Measurements from ENCODE around the gene CLCN7.
"Not testable (repeated sequence)": the region's sequence is repeated elsewhere in the genome, so short reads cannot be mapped to it uniquely, and the experiment has no call there.

Gene CLCN7

DNA sequence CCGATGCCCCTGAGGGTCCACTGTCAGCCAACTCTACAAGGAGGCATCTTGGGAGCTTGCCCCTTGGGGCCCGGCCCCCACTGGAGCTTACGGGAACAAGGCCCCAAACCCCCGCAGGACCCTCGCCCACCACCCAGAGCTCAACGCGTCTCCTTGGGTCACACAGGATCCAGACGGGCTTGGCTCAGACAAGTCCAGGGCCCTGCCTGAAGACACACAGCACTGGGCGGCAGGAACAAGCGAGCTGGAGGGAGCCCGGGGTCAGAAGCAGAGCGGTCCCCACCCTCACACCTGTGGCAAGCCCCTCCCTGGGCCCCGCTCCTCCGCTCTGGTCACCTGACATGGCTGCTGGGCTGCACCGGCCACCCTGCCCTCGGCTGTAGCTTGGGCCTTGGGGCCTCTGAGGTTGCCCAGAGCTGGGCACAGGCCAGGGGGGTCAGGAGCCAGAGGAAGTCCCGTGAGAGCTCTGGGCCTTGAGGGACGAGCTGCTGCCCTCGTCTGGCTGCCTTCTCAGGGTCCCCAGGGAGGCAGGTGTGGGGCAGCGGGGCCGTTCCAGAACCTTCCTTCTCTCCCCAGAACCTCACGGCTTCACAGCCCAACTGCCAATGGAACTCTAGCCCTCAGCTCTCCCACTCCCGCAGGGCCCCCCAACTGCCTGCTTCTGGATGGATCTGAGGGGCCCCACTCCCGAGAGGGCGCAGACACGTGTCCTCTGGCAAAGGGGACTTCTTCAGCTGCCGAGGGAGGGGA, 30.7 kb downstream of the CLCN7 start, which contains the start of gene CCDC154:
Gene CCDC154, minus strand, starts transcription at position 577 of the 750 bp plus-strand sequence. Its CDS starts 234 bp downstream, at position 343.
- DNase-seq, result no peak

DNA sequence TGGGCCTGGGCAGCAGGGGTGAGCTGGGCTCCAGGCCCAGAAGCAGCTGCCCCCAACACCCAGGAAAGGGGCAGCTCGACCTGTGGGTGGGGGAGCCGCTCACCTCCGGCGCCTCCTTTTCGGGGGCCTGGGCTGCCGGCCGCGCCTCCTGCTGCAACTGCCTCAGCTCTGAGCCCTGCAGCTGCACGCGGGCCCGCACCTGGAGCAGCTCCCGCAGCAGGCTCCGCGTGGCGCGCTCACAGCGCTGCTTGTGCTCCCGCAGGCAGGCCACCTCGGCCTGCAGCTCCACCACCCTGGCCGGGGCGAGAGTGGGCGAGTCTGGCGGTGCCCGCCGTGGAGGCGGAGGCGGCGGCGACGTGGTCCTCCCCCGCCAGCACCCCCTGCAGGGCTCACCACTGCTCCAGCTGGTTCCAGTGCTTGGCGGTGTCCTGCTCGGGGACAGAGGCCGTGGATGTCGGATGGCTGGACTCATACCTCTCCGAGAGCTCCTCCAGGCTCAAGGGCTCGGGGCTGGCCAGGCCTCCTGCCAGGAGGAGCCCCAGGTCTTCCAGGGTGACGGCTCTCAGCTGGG, 31.3 kb downstream of the CLCN7 start:
- no peak for DNase-seq

DNA sequence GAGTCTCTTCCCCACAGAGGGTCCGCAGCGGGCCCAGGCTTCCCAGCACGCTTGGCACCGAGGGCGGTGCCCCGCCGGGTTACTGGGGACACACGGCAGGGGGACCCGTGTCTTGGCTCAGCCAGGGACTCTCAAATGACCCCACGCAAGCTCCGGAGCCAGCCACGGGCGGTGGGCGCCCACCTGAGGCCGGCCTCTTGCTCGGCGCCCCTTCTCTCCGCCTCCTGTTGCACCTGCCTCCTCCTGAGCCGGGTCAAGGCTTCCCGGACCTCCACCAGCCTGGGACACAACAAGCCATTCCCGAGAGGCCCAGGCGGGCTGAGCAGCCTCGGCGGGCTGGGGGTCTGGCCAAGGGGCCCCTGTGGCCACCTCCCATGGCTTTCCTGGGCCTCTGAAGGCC, 32.1 kb downstream of the CLCN7 start:
- DNase-seq, result no peak

DNA sequence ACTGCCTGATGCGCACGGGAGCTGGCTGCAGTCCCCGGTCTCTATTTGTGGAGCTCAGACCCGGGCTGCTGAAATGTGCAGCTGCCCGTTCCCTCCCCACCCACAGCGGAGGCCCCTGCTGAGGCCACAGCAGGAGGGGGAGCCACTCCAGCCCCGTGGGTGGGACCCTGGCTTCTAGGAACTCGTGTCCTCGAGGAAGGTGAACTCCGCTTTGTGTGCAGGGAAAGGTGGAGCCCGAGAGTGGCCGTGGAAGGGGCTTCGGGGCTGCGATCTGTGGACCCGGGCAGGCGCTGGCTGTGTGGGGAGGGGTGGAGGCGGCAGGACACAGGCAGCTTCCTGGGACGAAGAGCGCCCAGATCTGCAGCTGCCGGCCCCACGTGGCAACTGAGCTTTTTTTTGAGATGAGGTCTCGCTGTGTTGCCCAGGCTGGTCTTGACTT, 33.4 kb downstream of the CLCN7 start:
- no peak for DNase-seq

DNA sequence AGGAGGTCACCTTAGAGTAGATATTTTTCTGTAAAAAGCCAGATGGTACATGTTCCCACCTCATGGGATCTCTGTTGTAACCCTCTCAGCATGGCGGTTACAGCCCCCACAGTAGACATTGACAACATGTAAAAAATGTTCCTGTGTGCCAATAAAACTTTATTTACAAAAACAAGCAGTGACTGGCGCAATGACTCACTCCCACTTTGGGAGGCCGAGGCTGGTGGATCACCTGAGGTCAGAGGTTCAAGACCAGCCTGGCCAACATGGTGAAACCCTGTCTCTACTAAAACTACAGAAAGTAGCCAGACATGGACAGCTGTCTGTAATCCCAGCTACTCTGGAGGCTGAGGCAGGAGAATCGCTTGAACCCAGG, 35.1 kb downstream of the CLCN7 start:
- not testable (repeated sequence) for DNase-seq

DNA sequence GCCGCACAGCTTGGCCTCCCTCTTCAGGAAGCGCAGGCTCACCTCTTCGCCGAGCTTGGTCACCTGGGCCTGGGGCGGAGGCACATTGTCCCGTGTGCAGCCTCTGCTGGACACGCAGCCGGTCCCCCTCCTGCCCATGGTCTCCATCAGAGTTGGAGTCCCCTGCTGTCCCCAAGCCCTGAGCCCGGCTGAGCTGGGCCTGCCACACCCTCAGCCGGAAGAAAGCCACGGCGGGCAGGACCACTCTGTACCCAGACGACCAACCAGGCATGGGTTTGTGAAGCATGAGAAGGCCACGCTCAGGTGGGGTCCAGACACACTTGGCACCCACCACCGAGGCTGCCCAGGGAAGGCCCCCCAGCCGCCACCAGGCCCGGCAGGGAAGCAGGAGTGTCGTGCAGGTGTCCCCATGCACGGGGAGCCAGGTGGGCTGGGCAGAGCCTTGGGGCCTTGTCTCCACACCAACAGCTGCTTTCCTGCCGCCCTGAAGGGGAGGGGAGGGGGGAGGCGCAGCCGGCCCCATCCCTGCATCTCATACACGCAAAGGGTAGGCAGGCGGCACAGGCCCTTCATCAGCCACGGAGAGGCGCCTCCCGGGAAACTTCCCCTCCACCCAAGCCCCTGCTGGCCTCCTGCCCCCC, 35.6 kb downstream of the CLCN7 start:
- DNase-seq, result no peak

DNA sequence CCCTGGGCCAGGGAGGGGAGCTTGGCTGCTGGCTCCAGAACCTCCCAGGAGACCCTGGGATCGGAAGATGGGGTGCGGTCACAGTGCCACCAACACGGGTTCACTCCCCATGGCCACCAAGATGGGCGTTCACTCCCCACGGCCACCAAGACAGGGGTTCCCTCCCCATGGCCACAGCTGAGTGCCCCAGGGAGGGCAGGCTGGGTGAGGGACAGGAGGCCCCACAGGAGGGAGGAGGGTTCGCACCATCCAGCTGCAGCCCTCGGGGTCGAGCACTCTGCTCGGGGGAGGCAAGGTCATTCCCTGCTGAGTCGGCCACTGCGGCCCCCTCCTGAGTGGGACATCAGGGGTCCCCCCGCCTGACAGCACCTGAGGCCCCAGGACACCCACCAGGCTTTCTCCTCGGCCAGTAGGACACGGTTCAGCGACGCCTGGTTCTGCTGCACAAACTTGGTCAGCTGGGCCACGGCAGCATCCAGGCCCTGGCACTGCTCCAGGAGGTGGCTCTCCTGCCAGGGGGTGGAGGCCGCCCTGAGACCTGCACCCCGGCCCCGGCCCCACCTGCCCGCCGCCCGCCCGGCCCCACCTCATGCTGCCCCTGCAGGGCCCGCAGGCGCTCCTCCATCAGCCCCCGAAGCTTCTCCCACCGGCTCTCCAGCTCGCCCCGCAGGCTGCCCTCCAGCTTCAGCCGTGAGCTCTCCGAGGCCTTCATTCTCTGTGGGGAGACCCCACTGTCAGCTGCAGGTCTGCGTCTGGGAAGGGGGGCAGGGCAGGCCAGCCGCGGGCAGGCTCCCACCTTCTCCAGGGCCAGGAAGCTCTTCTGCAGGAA, 36.4 kb downstream of the CLCN7 start:
- no peak for DNase-seq

DNA sequence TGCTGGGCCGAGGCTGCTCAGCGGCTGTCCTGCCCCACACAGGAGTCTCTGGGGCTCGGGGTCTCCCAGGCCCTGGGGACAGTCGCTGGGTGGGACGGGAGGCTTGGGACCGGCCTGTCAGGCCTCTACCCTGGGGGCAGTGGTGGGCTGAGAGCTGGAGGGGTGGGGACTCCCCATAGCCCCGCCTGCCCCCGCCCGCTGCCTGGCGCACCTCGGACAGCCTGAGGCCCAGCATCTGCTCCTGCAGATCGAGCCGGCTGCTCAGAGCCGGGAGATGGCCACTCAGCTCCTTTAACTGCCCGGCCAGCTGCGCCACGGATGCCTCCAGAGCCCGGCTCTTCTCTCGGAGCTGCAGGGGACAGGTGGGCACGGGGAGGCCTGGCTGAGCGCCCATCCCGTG, 37.2 kb downstream of the CLCN7 start:
- DNase-seq, result no peak

DNA sequence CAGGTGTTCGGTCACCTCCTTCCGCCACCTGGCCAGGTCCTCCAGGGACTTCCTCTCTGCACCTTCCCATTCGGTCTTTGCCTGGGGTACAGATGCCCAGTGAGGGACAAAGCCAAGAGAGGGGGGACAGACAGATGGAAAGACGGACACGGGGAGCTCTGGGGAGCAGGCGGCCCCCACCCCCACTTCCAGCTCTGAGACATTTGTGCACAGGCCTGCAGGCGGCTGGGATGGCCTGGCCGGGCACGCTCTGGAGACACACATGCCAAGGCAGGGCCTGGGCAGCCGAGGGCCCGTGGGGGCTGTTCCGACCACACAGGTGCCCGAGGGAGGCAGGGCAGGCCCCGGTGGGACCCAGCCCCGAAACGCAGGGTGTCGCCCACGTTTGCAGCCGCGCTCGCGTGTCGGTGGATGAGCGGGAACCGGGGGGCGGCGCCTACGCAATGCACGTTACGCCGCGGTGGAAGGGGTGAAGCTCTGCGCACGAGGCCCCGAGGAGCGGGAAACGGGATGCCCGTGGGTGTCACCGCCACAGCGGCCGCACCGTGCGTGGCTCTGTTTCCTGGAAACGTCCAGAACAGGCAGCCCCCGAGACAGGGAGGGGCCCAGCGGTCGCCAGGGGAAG, 38.0 kb downstream of the CLCN7 start:
- no peak for DNase-seq

DNA sequence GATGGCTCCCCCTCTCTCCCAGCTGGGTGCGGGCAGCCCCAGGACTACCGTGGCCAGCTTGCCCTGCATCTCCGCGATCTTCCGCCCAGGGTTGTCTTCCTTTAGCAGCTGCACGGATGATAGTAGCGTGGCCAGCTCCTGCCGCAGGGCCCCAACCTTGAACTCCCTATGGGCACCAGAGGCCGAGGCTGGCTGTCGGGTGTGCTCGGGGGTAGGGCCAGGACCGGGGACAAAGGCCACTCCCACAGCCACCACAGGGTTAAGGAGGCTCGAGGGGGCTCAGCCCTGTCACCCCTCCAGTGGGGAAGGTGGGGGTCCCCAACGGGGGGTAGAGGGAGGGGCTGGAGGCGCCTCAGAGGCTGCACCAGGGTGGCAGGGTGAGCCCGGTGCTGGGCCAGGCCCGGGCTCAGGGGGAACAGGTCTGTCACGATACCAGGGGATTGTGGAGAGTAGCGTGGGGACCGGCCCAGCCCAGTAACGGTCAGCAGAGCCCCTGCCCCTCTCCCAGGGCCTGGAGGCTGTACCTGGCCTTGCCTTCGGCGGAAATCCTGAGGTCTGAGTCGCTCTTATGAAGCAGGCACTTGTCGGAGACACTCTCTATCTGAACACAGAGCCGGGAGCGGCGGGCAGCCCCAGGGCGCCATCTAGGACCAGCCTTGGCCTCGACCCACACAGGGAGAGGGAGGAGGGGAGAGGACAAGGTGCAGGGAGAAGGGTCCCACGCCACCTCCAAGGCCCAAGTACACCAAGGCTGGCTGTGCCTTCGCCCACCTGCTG, 38.7 kb downstream of the CLCN7 start:
- DNase-seq, result no peak

DNA sequence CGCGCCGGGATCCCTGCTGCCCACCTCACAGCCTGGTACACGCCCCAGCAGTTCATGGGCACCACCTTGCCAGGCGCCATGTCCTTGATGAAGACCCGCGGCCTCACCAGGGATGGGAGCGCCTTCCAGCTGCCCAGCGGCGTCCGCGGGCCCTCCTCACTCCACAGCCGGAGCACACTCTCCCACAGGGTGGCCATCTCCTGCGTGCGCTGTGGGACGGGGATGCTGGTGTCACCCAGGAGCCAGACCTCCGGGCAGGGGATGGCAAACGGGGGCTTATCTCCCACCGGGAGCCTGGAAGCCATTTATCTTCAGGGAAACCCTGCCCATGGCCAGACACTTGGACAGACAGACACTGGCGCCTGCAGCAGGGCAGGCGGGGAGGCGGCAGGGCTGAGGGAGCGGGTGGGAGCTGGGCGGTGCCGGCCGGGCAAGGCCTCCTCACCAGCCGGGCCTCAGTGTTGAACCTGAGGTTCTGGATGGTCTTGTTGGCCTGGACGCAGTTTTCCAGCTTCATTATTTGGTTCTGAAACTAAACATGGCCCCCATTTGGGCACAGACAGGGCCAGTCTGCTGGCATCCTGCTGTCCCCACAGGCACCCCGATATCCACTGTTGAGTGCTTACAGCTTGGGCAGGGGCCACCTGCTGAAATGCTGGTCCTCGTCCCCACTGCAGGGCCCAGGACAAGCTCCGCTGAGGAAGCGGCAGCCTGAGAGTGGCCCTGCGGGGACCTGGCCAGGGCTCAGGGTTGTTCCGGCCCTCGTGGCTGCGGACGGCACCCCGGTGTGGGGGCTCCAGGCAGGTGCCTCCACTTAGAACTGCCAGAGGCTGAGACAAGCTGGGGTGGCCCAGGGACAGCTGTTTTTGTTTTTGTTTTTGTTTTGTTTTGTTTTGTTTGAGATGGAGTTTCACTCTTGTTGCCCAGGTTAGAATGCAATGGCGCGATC, 39.9 kb downstream of the CLCN7 start:
- no peak for DNase-seq

DNA sequence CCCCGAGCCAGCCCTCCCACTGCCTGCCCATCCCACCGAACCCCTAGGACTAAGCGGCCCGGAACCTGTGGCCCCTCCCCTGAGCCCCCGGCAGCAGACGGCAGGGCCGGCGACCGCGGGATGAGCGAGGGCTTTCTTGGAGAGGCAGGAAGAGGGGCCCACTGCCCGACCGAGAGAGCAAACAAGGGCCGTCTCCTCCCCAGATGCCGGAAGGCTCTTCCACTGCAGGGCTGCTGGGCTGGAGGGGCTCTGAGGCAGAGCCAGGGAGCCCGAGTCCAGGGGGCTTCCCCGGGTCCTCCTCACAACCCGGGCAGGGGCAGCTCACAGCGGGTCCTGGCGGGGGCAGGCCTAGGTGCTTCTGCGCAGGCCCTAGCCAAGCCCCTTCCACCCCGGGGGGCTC, 41.1 kb downstream of the CLCN7 start:
- DNase-seq, result no peak

DNA sequence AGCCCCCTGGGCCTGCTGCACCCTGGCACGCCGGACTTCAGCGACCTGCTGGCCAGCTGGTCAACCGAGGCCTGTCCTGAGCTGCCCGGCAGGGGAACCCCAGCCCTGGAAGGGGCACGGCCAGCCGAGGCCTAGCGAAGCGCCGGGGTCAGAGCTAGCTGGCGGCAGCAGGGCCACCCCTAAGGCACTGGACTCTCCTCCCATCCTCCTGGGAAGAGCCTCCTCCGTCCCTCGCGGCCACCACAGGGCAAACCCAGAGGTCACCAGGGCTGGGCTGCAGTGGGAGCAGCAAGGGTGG, 41.6 kb downstream of the CLCN7 start:
- DNase-seq, result no peak

DNA sequence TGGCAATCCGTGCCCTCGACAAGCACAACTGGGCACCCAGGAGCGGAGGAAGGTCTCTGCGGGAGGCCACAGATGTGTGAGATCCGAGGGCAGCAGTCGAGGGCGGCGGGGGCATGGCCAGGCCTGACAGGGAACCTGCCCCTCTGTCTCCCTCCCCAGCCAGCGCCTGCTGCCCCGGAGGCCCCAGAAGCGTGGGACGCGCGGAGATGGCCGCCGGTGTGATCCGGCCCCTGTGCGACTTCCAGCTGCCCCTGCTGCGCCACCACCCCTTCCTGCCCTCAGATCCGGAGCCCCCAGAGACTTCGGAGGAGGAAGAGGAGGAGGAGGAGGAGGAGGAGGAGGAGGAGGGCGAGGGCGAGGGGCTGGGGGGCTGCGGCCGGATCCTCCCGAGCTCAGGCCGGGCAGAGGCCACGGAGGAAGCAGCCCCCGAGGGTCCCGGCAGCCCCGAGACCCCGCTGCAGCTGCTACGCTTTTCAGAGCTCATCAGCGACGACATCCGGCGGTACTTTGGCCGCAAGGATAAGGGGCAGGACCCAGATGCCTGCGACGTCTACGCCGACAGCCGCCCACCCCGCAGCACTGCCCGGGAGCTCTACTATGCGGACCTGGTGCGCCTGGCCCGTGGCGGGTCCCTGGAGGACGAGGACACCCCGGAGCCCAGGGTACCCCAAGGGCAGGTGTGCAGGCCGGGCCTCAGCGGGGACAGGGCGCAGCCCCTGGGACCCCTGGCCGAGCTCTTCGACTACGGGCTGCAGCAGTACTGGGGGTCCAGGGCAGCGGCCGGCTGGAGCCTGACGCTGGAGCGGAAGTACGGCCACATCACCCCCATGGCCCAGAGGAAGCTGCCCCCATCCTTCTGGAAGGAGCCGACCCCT, 42.2 kb downstream of the CLCN7 start:
- no peak for DNase-seq

DNA sequence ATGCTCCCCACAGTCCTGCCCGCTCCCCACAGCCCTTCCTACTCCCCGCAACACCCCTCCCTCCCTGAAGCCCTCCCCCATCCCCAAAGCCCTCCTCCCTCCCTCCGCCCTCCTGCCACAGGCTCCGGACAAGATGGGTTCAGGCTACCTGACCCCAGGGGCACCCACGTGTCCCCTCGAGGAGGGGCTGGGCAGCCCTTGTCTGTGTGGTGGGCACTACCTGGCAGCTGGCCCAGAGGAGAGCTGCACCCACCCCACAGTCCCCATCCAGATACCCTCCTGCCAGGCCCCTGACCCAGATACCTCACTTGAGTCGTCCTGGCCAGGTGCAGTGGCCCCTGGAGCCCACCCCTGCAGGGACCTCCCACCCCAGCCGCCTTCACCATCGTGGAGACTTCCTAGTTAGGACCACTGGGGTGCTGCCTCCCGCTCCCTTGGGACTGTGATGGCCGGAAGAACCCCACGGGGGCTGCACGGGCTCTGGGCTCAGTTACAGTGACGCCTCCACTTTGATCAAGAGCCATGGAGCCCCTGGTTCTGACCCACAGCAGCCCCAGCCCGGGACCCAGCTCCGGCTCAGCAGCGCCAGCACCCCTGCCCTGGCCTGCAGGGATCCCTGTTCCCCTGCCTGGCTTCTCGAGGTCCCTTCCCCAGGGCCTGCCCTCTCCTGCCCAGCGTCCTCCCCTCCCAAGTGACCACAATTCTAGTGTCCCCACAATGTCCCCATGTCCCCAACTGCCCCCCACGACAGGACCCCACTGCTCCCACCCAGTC, 43.1 kb downstream of the CLCN7 start:
- no peak for DNase-seq

DNA sequence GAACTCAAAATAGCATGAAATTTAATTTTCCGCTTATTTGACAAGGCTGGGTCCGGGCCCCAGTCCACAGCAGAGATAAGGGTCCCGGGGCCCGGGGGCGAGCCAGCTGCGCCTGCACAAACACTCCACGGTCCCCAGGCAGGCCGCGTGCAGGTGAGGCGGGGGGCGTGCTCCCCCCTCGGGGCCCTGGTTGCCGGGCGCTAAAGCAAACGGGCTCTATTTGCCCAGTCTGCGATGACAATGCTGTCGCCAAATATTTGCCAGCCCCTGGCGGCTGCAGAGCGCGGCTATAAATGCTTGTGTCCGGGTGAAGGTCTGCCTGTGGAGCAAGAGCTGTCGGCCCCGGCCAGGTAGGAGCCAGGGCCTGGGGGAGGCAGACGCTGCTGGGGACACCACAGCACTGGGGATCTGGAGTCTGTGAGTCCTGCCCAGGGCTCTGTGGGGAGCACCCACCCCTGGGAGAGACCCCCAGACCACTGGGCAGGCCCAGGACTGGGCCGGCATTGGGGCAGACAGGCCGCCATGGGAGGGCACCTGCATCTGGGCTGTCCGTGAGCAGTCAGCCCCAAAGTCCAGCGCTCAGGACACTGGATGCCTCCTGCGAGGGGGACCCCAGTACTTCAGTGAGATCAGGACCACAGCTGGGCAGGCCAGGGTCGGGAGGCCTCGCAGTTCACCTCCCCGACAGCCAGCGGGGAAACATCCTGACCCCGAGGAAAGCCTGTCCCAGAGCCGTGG, 43.9 kb downstream of the CLCN7 start, which contains the start of gene PERCC1:
Gene PERCC1, plus strand, starts transcription at position 320 of the 738 bp plus-strand sequence. CDS start 1,516 bp downstream, outside the sequence.
- peak; percentile 52 for DNase-seq

DNA sequence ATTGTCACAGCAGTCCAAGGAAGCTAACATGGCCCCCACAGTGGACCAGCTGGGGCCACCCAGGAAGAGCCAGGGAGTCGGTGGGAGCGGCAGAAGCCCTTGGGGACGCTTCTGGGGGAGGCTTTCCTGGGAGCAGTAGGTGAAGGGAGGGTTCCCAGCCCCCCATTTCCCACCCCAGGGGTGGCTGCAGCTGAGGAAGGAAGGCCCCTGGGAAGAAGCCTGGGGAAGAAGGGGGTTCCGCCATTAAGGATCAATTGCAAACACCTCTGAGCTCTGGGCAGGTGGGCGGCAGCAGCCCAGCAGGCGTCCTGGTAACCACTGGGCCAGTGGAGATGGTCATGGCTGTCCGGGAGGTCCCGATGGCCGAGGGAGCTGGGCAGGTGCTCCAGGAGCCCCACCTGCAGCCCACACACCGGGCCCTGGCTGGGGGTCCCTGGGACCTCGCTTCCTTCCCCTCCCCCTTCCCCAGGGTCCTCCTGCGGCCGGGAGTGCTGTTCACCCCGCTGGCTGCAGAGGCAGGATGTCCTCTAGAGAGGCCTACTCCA, 44.5 kb downstream of the CLCN7 start:
- no peak for DNase-seq

DNA sequence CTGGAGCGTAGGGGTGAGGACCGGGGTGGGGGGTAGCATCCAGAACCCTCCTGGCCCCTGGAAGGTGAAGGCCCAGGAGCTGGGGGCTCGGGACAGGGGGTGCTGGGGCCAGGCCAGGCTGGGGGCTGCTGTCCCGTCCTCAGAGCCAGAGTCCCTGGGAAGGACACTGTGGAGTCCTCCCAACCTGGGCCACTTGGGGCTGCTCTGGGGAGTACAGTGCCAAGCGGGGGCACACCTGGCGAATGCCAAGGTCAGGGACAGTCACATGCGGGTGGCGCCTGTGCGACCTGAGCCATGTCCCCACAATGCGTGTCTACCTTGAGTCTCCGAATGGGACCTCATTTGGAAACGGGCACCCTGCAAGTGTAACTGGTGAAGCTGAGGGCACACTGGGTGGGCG, 45.2 kb downstream of the CLCN7 start:
- DNase-seq, result no peak

Measured in NCI-H1436 (cell line).